ENCODE data around the gene SUSD1.

SUSD1 gene

GRCh38 chr9:112002131-112002846 is 172.8 kb downstream of the SUSD1 start:
- DNase-seq (ENCODE audit: low spot score) = no peak
- Histone ChIP-seq H3K27ac (no peak overlapping the region), H3K4me3 (no peak overlapping the region)
- TF ChIP-seq CTCF (IDR thresholded peaks at IDR 0.05) = no peak

- DNase-seq (ENCODE audit: low spot score) = no peak
- Histone ChIP-seq H3K4me3 (no peak overlapping the region), H3K27ac (no peak overlapping the region)
- TF ChIP-seq CTCF (IDR thresholded peaks at IDR 0.05) = no peak
These were observed 174.4 kb downstream of the SUSD1 start for GRCh38 chr9:112000743-112001142.

GRCh38 chr9:111999319-111999718 is 175.8 kb downstream of the SUSD1 start:
- no peak for TF ChIP-seq CTCF (IDR thresholded peaks at IDR 0.05)
- H3K27ac ChIP-seq = no peak overlapping the region
- DNase-seq (ENCODE audit: low spot score) = no peak
- no peak overlapping the region for H3K4me3 ChIP-seq

- TF ChIP-seq CTCF (IDR thresholded peaks at IDR 0.05) = no peak
- DNase-seq (ENCODE audit: low spot score) = no peak
- no peak overlapping the region for H3K4me3 ChIP-seq
- H3K27ac ChIP-seq = no peak overlapping the region
These were observed 177.3 kb downstream of the SUSD1 start for GRCh38 chr9:111997831-111998230.

- Histone ChIP-seq H3K4me3 (no peak overlapping the region), H3K27ac (no peak overlapping the region)
- no peak for DNase-seq (ENCODE audit: low spot score)
- TF ChIP-seq CTCF (IDR thresholded peaks at IDR 0.05) = no peak
These were observed 180.2 kb downstream of the SUSD1 start for GRCh38 chr9:111994831-111995458.

- no peak for TF ChIP-seq CTCF (IDR thresholded peaks at IDR 0.05)
- H3K4me3 ChIP-seq = no peak overlapping the region
- DNase-seq (ENCODE audit: low spot score) = no peak
- no peak overlapping the region for H3K27ac ChIP-seq
These were observed 181.8 kb downstream of the SUSD1 start for GRCh38 chr9:111993319-111993718.

- DNase-seq (ENCODE audit: low spot score) = no peak
- TF ChIP-seq CTCF (IDR thresholded peaks at IDR 0.05) = no peak
- Histone ChIP-seq H3K4me3 (no peak overlapping the region), H3K27ac (no peak overlapping the region)
These were observed 182.6 kb downstream of the SUSD1 start for GRCh38 chr9:111992523-111992922.

Measured in coronary artery (tissue), 2 donors.